ENCODE measurements around the gene LTBP3. TPM values are rescaled to one million over a fixed set of nuclear protein-coding genes. Genes with fewer than 3 reads are reported as not detected.

The LTBP3 gene
- total and polyA plus RNA-seq, 9 of the 15 experiments (the other 6 are each of a cell fraction or from before 2014, with no cell fraction given), result 0.06 to 20.5 (median 4.8) TPM

GRCh38 chr11:65499713-65500386, 58.3 kb downstream of the LTBP3 start (continued):
- TF ChIP-seq, protein P1, sequence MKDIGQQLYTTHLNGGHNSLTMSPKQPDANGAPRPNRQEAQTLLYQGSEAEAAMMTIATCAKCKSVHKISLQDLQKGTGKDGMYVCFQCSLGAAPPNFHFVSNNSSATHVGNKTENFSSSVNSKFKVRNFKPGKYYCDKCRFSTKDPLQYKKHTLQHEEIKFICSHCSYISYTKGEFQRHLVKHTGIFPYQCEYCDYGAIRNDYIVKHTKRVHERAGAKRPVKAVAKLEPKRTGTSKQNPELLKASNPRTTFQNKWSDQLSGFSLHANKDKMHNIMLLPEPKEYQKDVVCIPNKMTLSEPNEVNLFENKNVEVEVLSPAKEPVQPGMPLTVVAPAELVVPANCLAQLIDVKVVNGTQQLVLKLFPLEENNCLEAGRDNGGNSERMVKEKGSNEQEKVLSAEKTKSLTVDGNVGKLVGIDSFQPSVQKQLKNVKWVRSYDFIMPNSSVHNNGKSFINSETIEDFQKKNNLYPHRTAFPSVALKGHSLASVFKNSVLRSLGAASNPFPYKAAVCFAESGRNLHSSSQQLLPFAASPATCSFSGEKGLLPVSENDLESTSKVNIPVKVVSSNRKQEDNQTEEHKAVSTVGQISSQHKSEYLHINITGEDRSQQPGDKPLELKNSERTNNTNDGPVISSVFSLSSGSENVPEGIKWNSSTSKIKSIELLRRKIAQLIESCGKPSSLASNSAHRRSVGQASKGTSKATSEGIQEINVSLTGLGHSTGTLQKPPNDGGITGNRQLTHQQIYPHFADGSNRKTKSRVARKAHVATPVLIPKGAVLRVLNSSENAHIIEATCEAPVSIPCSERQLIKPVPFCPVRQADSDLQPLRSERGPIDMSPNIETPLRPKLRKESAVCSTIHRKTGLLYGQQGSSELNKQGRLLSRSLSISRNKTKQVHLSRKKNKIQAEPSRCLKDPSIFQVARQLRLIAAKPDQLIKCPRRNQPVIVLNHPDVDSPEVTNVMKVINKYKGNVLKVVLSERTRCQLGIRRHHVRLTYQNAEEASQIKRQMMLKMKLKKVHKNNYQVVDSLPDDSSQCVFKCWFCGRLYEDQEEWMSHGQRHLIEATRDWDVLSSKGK (CRISPR knock-in tag; IDR thresholded peaks at IDR 0.05), result no peak; the same call in 1 of the 2 replicates
- TF ChIP-seq, protein P2, sequence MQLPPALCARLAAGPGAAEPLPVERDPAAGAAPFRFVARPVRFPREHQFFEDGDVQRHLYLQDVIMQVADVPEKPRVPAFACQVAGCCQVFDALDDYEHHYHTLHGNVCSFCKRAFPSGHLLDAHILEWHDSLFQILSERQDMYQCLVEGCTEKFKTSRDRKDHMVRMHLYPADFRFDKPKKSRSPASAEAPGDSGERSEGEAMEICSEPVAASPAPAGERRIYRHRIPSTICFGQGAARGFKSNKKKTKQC (CRISPR knock-in tag; IDR thresholded peaks at IDR 0.05), result no peak
- TF ChIP-seq ZBTB33 (CRISPR knock-in tag; IDR thresholded peaks at IDR 0.05) (no peak), RFX1 (IDR thresholded peaks at IDR 0.05) (no peak), CHCHD3 (CRISPR knock-in tag; IDR thresholded peaks at IDR 0.05) (peak; percentile 74; the same call in 1 of the 2 replicates), ZNF75A (CRISPR knock-in tag; IDR thresholded peaks at IDR 0.05) (no peak), ZNF699 (CRISPR knock-in tag; IDR thresholded peaks at IDR 0.05; ENCODE audit: insufficient replicate concordance) (no peak), TCFL5 (CRISPR knock-in tag; conservative IDR thresholded peaks at IDR 0.05) (no peak), ZNF717 (CRISPR knock-in tag; IDR thresholded peaks at IDR 0.05) (peak; percentile 13; the same call in 1 of the 2 replicates), ZNF134 (CRISPR knock-in tag; conservative IDR thresholded peaks at IDR 0.05) (no peak; the same call in 1 of the 2 replicates), E4F1 (CRISPR knock-in tag; IDR thresholded peaks at IDR 0.05; ENCODE audit: borderline replicate concordance) (0 out of 2 replicates have a peak, but pooled peaks have one; percentile 3), CBFA2T3 (IDR thresholded peaks at IDR 0.05) (no peak), POLR2A (conservative IDR thresholded peaks at IDR 0.05) (no peak), ZNF586 (CRISPR knock-in tag; conservative IDR thresholded peaks at IDR 0.05) (no peak), XRCC3 (IDR thresholded peaks at IDR 0.05) (no peak), ZNF143 (CRISPR knock-in tag; IDR thresholded peaks at IDR 0.05) (no peak), MCM3 (IDR thresholded peaks at IDR 0.05) (no peak)
- TF ChIP-seq, protein P3, sequence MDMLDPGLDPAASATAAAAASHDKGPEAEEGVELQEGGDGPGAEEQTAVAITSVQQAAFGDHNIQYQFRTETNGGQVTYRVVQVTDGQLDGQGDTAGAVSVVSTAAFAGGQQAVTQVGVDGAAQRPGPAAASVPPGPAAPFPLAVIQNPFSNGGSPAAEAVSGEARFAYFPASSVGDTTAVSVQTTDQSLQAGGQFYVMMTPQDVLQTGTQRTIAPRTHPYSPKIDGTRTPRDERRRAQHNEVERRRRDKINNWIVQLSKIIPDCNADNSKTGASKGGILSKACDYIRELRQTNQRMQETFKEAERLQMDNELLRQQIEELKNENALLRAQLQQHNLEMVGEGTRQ (CRISPR knock-in tag; IDR thresholded peaks at IDR 0.05), result no peak
